Upper lobe of left lung (tissue), 4 donors: ENCODE results near the gene SYVN1.

ENCODE experiments used
- EP300 ChIP-seq, 4 donors: sonication (generic); formaldehyde crosslinking; IDR thresholded peaks; one replicate each; pipeline ENCODE4 v1.5.1; 2017; ENCODE audit warnings: antibody characterized with exemption in 4 of 4, control low read depth in 2 of 4
- POLR2A ChIP-seq, 4 donors: fragments of 450-650 bp; IDR thresholded peaks; one replicate each; pipeline ENCODE4 v1.5.1; 2016 to 2017; ENCODE audit warnings: antibody characterized with exemption in 4 of 4, mild to moderate bottlenecking in 2 of 4
- POLR2AphosphoS5 ChIP-seq, 2 donors: sonication (generic); formaldehyde crosslinking; IDR thresholded peaks; one replicate each; pipeline ENCODE4 v1.5.1; 2017; ENCODE audit warnings: antibody characterized with exemption in 2 of 2
- TF ChIP-seq, protein P1 (sequence below), 6 experiments: fragments of 450-650 bp in 4 of 6; fragments of 200-600 bp in 2 of 6; sonication (generic) in 2 of 6; IDR thresholded peaks; one replicate each; pipeline ENCODE4 v1.5.1; 2016 to 2019; ENCODE audit warnings: antibody characterized with exemption in 6 of 6

DNA sequence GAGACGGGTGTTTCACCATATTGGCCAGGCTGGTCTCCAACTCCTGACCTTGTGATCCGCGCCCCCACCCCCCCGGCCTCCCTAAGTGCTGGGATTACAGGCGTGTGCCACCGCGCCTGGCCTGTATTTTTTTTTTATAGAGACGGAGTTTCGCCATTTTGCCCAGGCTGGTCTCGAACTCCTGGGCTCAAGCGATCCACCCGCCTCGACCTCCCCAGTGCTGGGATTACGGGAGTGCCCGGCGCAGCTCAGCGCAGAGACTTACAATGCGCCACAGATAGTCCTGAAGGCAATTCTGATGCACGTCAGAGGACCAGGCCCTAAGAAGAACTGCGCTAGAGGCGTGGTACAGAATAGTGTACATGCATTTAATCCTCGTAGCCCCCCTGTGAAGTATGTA is 38.9 kb downstream of the SYVN1 start:
- TF ChIP-seq, protein P1, sequence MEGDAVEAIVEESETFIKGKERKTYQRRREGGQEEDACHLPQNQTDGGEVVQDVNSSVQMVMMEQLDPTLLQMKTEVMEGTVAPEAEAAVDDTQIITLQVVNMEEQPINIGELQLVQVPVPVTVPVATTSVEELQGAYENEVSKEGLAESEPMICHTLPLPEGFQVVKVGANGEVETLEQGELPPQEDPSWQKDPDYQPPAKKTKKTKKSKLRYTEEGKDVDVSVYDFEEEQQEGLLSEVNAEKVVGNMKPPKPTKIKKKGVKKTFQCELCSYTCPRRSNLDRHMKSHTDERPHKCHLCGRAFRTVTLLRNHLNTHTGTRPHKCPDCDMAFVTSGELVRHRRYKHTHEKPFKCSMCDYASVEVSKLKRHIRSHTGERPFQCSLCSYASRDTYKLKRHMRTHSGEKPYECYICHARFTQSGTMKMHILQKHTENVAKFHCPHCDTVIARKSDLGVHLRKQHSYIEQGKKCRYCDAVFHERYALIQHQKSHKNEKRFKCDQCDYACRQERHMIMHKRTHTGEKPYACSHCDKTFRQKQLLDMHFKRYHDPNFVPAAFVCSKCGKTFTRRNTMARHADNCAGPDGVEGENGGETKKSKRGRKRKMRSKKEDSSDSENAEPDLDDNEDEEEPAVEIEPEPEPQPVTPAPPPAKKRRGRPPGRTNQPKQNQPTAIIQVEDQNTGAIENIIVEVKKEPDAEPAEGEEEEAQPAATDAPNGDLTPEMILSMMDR (IDR thresholded peaks at IDR 0.05): no peak
- no peak for TF ChIP-seq POLR2AphosphoS5 (IDR thresholded peaks at IDR 0.05)
- no peak for TF ChIP-seq POLR2A (IDR thresholded peaks at IDR 0.05)
- TF ChIP-seq EP300 (IDR thresholded peaks at IDR 0.05): no peak
